DMS153 (cell line): ENCODE data around the gene BRIP1.
"Not testable (repeated sequence)": the region's sequence is repeated elsewhere in the genome, so short reads cannot be mapped to it uniquely, and the experiment has no call there.

Experiments used
- DNase-seq: peaks from one replicate; lab custom pipeline; 2025; lab: John Stamatoyannopoulos, UW

Gene BRIP1

DNA sequence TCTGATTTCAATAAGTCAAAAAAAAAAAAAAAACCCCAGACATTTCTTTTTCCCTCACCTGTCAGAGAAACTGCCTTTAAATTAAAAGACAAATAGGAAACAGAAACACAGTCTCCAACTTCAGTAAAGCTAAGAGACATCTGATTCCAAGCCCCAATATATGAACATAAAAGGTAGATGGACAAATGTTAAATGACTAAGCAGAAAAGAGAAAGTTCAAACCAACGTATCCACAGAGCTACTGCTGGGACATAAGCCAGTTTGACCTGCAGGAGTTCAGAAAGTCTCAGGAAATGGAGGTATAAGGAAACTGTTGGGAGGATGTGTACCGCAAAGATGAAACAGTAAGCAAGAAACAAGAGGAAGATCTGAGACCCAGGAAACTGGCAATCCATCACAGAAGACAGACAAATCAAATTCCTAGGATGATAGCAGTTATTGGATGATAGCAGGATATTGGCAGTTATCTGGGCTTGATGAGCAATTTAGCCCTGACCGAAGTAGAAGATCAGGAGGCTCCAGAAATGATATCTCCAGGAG lies 135.0 kb downstream of the BRIP1 start:
- no peak for DNase-seq

DNA sequence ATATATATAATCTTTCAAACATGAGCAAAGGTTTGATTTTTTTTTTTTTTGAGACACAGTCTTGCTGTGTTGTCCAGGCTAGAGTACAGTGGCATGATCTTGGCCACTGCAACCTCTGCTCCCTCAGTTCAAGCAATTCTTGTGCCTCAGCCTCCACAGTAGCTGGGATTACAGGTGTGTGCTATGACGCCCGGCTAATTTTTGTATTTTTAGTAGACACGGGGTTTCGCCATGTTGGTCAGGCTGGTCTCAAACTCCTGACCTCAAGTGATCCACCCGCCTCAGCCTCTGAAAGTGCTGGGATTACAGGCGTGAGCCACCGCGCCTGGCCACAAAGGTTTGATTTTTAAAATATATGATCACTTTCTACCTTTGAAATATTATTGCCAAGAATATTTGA lies 135.5 kb downstream of the BRIP1 start:
- not testable (repeated sequence) for DNase-seq

DNA sequence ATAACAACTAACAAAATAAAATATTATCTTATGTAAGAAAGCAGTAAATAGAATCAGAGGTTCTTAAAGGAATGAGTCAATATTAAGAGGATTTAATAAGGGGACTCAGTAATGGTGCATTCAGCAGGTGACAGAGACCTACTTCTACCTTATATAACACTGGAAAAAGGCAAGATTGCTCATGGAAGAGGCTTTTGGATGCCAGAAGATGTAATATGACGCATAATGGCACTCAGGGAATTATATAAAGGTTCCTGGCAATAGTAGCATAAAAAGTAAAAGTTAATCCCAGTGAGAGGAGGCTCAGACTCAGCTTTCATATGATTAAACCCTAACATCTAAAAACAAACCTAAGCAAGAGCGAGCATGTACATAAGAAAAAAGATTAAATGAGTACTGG lies 136.4 kb downstream of the BRIP1 start:
- DNase-seq = no peak

DNA sequence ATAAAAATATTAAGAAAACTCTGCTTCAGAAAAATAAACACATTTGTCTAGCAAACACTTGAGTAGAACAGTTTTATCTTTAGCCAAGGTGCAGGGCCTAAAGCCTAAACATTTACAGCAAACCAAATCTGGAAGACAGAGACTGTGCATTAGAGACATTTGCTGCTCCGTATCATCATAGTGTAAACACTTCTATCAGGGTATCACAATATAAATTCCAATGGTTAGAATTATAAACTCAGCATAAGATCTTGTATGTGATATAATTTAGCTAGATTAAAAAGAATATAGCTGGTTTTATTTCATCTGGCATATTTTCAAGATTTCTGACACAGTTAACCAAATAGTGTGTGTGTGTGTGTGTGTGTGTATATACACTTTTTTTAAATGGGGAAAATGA lies 138.6 kb downstream of the BRIP1 start:
- no peak for DNase-seq

DNA sequence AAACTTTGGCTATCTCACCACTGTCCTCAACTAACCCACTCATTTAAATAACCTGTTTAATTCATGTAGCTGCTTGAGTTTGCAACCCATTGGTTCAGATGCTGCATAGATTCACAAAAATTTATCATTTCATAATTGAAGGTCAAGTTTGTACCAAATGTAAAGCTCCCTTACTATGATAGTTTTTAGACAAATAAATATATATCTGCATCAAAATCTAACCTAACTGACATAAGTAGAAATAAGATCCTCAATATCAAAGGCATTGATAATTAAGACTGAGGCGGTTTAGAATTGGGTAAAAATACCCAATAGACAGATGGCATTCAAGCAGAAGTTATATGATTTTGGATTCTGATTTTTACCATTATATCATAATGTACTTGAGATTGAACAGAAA lies 139.4 kb downstream of the BRIP1 start:
- DNase-seq = no peak

DNA sequence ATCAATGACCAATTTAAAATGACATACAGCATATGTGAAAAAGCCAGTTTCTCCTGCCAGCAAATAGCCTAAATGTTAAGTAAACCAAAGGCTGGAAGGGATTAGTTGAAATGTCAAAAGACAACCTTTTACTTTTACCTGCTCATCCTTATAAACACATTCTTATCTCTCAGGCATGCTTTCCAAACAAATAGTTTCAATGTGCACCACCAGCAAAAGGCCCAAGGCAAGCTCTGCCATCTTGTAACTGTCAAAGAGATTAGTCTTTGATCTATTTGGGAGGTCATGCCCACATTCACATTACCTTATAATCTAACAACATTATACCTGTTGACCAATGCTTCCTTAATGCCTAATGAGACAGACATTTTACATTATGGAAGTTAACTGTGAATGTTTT lies 140.1 kb downstream of the BRIP1 start:
- DNase-seq = no peak

DNA sequence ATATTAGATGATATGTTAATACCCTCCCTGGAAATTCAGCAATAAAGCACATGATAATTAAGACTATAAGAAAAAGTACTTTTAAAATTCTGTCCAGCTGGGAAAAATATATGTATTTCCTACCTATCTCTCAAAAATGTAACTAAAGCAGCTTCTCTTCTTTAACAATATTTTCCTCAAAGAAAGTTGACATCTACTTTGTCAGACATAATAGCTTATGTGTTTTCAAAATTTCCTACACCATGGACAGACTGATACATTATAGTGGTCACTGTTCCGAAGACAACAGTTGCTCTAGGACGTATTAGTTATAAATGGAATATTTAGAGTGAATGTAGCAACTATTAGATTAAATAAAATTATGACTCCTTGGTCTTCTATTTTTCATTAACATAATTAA lies 140.9 kb downstream of the BRIP1 start:
- DNase-seq = no peak

DNA sequence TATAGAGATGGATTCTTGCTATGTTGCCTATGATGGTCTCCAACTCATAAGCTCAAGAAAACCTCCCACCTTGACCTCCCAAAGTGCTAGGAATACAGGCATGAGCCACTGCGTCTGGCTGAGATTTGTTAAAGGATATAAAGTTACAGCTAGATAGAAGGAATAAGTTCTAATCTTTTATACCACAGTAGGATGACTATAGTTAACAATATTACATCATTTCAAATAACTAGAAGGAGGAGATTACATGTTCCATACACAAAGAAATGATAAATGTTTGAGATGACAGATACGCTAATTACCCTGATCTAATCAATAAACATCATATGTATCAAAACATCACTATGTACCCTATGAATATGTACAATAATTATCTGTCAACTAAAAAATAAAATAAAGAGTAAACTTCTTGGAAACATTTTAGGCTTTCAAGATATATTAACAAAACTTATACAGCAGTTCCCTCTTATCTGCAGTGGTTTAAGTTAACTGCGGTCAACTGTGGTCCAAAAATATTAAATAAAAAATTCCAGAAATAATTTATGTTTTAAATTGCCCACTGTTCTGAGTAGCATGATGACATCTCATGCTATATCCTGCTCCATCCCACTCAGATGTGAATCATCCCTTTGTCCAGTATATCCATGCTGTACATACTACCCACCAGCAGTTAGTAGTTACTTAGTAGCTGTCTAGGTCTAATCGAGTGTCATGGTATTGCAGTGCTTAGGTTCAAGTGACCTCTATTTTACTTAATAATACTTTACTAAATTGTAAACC lies 143.1 kb downstream of the BRIP1 start:
- DNase-seq = no peak

DNA sequence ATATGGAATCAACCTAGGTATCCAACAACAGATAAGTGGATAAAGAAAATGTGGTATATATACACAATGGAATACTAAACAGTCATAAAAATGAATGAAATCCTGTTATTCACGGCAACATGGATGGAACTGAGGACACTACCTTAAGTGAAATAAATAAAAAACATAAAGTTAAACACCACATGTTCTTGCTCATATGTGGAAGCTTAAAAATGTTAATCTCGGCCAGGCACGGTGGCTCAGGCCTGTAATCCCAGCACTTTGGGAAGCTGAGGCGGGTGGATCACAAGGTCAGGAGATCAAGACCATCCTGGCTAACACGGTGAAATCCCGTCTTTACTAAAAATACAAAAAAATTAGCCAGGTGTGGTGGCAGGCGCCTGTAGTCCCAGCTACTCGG lies 144.1 kb downstream of the BRIP1 start:
- DNase-seq = not testable (repeated sequence)

DNA sequence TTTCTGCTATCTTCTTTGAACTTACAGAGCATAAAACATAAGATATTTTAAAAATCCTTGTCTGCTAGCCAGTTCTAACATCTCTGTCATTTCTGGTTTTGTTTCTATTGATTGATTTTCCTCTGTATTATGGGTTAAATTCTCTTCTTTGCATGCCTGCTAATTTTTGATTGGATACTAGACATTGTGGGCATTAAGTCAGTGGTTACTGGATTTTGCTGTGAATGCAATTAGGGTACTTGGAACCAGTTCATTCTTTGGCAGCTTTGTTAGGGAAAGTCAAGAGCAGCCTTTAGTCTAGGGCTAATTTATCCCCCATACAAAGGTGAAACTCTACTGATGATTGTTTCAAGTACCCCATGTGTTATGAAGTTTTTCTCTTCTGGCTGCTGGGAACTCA lies 145.3 kb downstream of the BRIP1 start:
- no peak for DNase-seq

DNA sequence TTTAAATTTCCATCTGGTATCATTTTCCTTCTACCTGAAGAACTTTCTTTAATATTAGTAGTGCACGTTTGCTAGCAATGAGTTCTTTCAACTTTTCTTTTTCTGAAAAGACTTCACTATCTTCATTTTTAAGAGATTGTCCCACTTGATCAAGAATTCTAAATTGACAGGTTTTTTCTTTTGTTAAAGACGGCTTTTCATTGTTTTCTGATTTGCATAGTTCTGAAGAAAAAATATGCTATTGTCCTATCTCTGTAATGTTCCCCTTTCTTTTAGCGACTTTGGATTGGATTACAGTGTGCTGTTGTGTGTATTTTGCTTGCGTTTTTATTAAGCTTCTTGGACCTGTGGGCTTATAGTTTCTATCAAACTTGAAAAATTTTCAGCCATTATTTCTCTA lies 146.0 kb downstream of the BRIP1 start:
- DNase-seq = no peak

DNA sequence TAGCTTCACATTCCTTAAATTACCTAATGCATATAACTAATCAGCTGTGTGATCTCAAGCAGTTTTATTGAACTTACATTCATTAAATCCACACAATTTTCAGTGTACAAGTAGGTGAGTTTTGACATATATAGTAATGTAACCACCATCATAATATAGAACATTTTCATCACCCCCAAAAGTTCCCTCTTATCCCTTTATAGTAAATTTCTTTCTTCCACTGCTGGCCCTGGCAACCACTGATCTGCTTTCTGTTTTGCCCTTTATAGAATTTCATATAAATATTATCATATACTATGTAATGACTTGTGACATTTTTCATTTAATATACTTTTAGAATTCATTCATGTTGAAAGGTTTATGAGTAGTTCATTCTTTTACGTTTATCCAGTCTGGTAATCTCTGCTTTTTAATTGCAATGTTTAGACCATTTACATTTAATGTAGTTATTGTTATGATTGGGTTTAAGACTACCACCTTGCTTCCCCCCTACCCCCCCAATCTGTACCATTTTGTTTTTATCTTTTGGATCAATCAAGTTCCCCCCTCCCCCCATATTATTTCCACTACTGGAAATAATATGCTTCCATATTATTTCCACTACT lies 147.0 kb downstream of the BRIP1 start:
- no peak for DNase-seq

DNA sequence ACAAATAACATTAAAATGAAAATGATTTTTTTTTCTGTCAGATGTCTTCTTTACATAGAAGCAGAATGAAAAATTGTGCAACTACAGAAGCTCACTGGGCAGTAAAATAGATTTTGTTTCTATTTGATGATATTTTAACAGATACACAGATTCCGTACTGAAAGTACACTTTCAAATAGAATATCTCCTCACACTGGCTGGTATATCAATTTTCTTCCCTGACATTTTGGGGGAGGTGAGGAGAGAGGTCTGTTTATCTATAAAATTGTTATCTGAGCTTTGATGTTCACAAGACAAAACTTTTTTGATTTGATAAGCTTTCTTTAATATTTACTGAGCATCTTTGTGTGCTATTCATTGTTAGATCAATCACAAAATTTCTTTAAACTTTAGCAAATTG lies 148.0 kb downstream of the BRIP1 start:
- DNase-seq = no peak

DNA sequence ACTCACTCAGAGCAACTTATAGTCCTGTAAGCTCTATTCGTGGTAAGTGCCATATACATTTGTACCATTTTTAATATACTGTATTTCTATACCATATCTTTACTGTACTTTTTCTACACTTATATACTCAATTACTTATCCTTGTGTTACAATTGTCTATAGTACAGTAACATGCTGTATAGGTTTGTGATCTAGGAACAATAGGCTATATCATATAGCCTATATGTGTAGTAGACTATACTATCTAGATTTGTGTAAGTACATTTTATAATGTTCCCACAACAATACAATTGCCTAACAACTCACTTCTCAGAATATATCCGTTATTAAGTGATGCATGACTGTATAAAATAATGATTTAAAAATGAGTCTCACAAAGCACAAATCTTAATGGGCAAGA lies 149.0 kb downstream of the BRIP1 start:
- no peak for DNase-seq

DNA sequence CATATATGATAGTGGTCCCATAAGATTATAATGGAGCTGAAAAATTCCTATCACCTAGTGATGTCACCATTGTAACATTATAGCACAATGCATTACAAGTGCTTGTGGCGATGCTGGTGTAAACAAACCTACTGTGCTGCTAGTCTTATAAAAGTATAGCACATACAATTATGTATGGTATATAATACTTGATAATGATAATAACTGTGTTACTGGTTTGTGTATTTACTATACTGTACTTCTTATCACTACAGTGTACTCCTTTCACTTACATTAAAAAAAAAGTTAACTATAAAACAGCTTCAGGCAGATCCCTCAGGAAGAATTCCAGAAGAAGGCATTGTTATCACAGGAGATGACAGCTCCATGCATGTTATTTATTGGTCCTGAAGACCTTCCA lies 150.3 kb downstream of the BRIP1 start:
- DNase-seq = no peak

DNA sequence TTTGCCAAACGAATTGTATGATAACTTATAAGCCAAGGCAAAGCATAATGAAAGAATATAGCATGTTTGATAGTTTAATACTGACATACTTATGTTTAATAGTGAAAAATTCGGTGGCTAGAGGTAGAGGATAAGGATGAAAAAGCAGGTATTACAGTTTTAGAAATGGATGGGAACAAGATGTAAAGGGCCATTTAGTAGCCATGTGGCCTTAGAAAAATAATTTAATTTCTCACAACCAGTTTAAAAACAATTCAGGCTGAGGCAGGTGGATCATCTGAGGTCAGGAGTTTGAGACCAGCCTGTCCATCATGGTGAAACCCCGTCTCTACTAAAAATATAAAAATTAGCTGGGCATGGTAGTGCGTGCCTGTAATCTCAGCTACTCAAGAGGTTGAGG lies 152.8 kb downstream of the BRIP1 start:
- no peak for DNase-seq

DNA sequence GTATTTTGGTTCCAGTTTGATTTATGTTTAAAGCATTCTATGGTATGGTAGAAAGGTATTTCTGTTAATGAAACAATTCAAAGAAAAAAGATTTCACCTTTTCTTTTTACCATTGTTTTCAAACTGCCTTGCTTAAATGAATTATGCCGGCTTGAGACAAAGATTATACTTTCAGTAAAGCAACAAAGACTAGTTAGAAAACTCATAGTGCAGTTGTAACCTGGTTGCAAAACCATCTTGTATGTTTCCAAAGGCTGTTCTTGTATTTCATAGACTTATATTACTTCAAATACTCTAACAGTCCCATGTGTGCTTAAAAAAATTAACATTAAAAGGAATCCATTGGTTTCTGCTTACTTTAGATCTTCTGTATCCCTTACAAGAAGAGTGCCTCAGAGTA lies 153.8 kb downstream of the BRIP1 start:
- no peak for DNase-seq

DNA sequence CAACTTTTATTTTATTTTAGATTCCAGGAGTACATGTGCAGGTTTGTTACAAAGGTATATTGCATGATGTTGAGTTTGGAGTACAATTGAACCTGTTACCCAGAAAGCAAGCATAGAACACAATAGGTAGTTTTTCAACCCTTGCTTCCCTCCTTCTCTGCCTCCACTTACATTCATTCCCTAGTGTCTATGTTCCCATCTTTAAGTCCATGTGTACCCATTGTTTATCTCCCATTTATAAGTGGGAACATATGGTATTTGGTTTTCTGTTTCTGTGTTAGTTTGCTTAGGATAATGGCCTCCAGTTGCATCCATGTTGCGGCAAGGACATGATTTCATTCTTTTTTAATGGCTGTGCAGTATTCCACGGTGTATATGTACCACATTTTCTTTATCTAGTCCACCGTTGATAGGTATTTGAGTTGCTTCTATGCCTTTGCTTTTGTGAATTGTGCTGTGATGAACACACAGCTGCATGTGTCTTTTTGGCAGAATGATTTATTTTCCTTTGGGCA lies 158.3 kb downstream of the BRIP1 start:
- DNase-seq = no peak

DNA sequence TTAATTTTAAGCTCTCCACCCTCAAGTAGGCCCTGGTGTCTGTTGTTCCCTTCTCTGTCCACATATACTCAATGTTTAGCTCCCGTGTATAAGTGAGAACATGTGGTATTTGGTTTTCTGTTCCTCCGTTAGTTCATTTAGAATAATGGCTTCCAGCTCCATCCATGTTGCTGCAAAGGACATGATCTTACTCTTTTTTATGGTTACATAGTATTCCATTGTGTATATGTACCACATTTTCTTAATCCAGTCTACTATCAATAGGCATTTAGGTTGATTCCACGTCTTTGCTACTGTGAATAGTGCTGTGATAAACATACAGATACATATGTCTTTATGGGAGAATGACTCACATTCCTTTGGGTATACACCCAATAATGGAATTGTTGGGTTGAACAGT lies 160.9 kb downstream of the BRIP1 start:
- DNase-seq = no peak

DNA sequence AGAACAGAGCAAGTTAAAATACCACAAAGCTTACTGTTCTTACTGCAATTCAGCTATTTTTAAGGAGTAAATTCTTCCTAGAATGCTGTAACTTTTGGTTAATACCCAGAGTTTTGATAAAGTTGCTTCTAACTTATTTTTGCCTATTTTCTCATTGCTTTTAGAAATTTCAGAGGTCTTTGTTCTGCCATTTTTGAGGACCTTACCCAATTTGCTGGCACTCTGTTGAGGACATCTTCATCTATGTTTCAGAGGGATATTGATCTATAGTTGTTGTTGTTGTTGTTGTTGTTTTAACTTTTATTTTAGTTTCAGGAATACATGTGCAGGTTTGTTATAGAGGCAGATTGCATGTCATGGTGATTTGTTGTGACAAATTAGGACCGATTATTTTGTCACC lies 161.3 kb downstream of the BRIP1 start:
- no peak for DNase-seq

DNA sequence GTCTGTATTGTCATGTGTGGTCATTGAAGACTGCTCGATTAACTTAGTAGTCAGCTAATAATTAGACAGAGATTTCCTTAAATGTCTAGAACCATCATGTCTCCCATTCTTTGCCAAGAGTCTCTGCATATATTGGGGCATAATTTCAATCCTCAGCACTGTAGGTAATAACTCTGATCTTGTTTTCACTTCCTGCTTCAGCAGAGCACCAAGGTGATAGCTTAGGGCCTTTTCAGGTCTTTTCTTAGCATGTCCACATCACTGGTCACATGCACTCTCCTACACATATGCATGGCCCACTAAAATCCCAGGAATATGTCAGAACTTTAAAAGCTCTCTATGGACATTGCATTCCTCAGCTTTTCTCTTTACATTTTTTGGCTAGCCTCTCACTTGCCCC lies 162.0 kb downstream of the BRIP1 start:
- no peak for DNase-seq

DNA sequence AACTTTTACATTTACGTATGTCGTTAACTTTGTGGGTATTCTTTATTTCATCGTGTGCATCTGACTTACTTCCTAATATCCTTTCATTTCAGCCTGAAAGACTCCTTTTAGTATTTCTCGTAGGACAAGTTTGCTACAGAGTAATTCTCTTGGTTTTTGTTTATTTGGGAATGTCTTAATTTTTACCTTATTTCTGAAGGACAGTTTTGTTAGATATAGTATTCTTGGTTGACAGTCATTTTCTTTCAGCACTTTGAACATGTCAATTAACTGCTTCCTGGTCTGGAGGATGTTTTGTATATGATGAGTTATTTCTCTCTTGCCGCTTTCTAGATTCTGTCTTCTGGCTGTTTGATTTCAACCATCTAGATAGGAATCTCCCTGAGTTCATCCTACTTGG lies 163.1 kb downstream of the BRIP1 start:
- DNase-seq = no peak

DNA sequence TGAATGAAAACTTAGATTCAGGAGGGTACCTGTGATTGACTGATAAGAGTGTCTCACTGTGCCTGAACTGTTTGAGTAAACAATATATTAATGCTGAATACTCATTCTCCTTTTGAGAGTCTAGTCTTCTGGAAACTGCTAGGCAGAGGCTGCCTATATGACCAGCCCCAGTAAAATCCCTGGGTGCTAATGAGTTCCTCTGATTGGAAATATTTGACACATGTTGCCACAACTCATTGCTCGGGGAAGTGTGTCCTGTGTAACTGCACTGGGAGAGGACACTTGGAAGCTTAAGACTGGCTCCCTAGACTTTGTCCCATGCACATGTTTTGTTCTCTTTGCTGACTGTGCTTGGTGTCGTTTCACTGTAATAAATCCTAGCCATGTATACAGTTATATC lies 163.6 kb downstream of the BRIP1 start:
- DNase-seq = no peak

DNA sequence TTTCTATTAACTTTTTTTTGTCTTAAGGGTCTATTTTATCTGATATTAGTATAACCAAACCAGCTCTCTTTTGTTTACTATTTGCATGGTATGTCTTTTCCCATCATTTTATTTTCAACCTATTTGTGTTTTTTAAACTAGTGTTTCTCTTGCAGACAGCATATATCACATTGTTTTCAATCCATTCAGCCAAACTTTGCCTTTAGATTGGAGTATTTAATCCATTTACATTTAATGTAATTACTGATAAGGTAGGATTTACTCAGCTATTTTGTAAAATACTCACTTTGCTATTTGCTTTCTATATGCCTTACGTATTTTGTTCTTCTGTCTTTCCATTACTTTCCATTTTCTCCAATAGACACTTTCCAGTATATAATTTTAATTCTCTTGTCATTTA lies 164.3 kb downstream of the BRIP1 start:
- DNase-seq = no peak
